ENCODE measurements around the gene BANP.

- TF ChIP-seq CTCF (IDR thresholded peaks at IDR 0.05) (no peak), POLR2A (IDR thresholded peaks at IDR 0.05) (no peak)
Observed at GRCh38 chr16:87917503-87917902, 33.7 kb upstream of the BANP start.

Measured in heart left ventricle (tissue), 13 donors.